Activated CD4-positive, alpha-beta T cell treated with anti-CD3 and anti-CD28 coated beads, Interleukin-2, amount 50 U/mL, for 1 hour (primary cell): Measurements from ENCODE around the gene TFF1.
A peak's percentile ranks its signal among the peaks of the same experiment; 100 is the strongest.

ENCODE experiments used
- DNase-seq: peaks from one replicate; pipeline ENCODE4 v3.0.0-alpha.2; 2020

TFF1 gene

GRCh38 chr21:42340187-42341050 lies 25.9 kb downstream of the TFF1 start:
- no peak for DNase-seq

GRCh38 chr21:42338729-42339715 lies 27.3 kb downstream of the TFF1 start:
- DNase-seq, result no peak

GRCh38 chr21:42337830-42338728 lies 28.3 kb downstream of the TFF1 start:
- DNase-seq, result peak; percentile 89

- no peak for DNase-seq
Measured at GRCh38 chr21:42337276-42337675, 29.1 kb downstream of the TFF1 start.

DNA sequence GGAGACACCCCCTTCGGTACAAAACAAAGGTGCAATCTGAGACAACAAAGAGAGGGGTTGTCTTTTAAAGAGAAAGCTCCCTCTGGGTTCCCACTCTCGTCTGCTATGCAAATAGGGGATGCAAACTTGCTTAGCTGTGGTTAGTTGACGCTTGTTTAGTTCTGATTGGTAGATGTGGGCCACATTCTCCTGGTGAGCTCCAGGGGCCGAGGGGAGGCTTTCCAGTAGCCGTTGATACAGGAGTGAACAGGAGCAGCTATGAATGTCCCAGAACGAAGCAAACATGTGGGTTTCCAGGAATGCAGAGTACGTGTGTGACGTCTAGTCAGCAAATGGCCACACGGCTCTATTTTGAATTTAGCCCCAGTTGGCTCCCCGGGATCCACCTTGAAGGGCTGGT lies 30.3 kb downstream of the TFF1 start:
- no peak for DNase-seq

DNA sequence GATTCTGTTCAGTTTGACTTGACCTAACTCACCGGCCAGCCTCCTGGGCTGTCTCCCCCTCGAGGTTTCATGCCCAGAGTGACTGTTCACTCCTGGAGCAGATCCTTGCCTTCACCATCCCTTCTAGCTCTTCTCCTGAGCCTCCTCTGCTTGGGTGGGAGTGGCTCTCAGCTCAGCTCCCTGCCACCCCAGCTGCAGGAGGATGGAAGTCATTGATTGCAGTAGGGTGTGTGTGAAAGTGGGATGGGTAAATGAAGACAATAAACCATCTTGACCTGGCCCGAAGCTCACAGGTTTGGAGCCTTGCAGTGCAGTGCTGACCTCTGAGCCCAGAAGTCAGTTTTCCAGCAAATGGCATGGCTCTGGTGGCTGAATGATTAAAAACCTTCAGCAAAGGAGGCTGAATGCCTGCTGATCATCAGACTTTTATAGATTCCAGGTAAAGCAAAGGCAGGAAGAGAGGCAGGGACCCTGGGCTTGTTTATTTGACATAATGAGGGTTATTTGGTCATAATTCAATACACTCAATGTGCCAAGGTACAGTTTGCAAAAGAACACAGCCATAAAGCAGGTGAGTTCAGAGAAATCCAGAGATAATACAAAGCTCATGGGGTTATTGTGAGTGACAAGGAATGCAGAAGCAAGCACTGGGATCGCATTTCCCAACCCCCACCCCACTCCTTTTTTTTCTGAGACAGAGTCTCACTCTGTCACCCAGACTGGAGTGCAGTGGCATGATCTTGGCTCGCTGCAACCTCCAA lies 33.6 kb downstream of the TFF1 start:
- no peak for DNase-seq

GRCh38 chr21:42331660-42332059 lies 34.7 kb downstream of the TFF1 start:
- DNase-seq, result no peak

GRCh38 chr21:42330380-42331371 lies 35.7 kb downstream of the TFF1 start:
- no peak for DNase-seq

- DNase-seq, result no peak
Measured at GRCh38 chr21:42324896-42325295, 41.4 kb downstream of the TFF1 start.

DNA sequence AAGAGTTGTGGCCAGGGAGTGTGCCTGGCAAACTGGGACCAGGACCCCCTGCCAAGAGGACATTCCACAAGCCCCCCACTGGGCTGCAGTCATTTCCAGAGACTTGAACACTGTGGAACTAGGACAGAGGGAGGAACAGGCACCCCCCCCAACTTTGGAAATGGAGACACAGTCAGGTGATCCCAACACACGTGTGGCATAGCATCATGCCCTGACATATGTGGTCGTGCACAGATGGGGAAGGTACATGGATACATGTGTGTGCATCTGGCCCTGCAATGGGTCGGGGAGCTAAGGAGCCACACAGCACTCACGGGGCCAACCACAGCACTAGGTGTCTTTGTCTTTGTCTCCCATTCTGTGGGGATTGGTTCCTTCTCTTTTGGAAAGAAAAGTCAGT lies 44.5 kb downstream of the TFF1 start:
- DNase-seq, result no peak

DNA sequence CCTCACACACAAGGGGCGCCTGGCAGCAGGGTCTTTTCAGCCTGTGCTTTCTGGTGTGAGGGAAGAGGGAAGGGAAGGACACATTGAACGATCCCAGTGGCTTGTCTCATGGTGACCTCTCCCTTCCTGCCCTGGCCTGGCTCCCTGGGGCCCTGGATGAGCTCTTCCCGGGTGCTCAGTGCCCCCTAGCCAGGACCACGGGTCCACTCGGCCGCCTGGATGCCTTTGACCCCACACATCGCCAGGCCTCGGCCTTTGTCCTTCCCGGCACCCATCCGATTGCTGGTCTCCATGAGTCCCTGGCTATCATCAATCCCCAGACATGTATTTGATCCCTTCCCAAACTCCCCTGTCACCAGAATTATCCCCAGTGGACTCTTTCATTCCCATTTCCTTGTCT lies 45.1 kb downstream of the TFF1 start:
- DNase-seq, result no peak

- DNase-seq, result no peak
Measured at GRCh38 chr21:42320791-42321190, 45.5 kb downstream of the TFF1 start.

DNA sequence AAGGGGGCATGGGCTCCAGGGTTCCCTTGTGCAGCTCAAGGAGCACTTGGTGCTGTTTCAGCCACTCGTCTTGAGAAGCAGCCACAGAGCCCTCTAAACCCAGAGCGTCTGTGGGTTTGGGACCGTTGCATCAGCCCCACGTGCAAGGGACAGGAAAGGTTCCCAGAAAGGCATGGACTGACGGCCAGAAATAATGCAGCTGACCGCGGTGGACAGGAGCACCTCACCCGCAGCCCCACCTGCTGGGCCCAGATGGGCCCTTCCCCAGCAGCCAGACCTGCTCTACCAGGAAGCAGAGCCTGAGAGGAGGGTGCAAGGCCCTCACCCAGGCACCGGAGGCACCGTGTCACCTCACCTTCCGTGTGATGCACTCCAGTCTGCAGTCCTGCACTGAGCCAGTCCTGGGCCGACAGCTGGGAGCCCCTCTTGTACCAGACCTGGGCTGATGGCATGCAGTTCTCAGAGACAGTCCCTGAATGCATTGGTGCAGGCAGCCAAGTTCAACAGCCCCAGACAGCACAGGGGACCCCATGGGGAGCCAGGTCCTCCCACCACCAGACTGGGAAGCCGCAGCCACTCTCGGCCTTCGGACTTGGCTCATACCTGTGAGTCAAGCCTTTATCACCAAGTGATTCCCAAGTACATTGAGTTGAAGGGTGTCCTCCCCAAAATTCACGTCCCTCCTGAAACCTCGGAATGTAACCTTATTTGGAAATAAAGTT lies 46.3 kb downstream of the TFF1 start:
- DNase-seq, result no peak

GRCh38 chr21:42319376-42319775 lies 47.0 kb downstream of the TFF1 start:
- DNase-seq, result no peak

GRCh38 chr21:42317826-42318746 lies 48.2 kb downstream of the TFF1 start:
- DNase-seq, result no peak

DNA sequence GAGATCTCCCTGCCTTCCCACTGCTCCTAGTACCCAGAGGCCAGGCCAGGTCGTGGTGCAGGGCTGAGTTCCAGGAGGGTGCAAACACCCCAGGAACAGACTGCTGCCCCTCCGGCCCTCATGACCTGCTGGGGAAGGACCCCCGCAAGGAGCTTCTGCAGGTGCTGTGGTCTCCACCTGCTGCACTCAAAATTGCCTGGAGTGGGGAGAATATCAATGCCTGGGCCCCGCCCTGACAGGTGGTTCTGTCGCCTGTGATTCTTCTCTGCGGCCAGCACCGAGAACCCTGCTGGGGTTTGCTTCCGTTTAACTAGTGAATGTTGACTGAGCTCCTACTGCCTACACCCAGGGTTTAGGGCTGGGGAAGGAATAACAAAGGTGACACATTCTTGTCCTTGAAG lies 49.0 kb downstream of the TFF1 start:
- no peak for DNase-seq

- no peak for DNase-seq
Measured at GRCh38 chr21:42316891-42317290, 49.4 kb downstream of the TFF1 start.

GRCh38 chr21:42315296-42315891 lies 50.9 kb downstream of the TFF1 start, which contains the start of gene TFF3:
Gene TFF3 (minus strand): TSS chr21:42315409. CDS start chr21:42315374, 35 bp downstream.
- no peak for DNase-seq
